IMR-90 (cell line): ENCODE measurements around the gene SLC25A52.

ENCODE experiments used
- CEBPB ChIP-seq: IDR thresholded peaks from 2 replicates; pipeline ENCODE4 v1.6.1; 2012; ENCODE audit warnings: low read depth, low read length, improper control_type of control experiment
- MAFK ChIP-seq: IDR thresholded peaks from 2 replicates; pipeline ENCODE4 v1.6.1; 2012; ENCODE audit warnings: low read depth, low read length, improper control_type of control experiment
- MAZ ChIP-seq: IDR thresholded peaks from 2 replicates; pipeline ENCODE4 v1.6.1; 2012; ENCODE audit warnings: low read depth, mild to moderate bottlenecking, low read length, improper control_type of control experiment, moderate library complexity, borderline replicate concordance
- MXI1 ChIP-seq: IDR thresholded peaks from 2 replicates; pipeline ENCODE4 v1.6.1; 2012; ENCODE audit warnings: low read depth, mild to moderate bottlenecking, low read length, moderate library complexity, borderline replicate concordance
- POLR2A ChIP-seq: IDR thresholded peaks from 2 replicates; pipeline ENCODE4 v1.6.1; 2012; ENCODE audit warnings: mild to moderate bottlenecking, low read depth, low read length
- RAD21 ChIP-seq: IDR thresholded peaks from 2 replicates; pipeline ENCODE4 v1.6.1; 2012; ENCODE audit warnings: low read length, improper control_type of control experiment
- RFX5 ChIP-seq: IDR thresholded peaks from 2 replicates; pipeline ENCODE4 v1.8.0; 2012; ENCODE audit warnings: low read depth, mild to moderate bottlenecking, low read length, moderate library complexity
- TF ChIP-seq, protein P1 (sequence below): conservative IDR thresholded peaks from 2 replicates; pipeline ENCODE4 v1.5.1; 2012; ENCODE audit warnings: mild to moderate bottlenecking, low read depth, low read length, improper control_type of control experiment
- TF ChIP-seq, protein P2 (sequence below): fragments of 150-350 bp; IDR thresholded peaks from 2 replicates; pipeline ENCODE4 v1.6.1; 2017; ENCODE audit warnings: mild to moderate bottlenecking, antibody characterized with exemption, low read length, low read depth

DNA sequence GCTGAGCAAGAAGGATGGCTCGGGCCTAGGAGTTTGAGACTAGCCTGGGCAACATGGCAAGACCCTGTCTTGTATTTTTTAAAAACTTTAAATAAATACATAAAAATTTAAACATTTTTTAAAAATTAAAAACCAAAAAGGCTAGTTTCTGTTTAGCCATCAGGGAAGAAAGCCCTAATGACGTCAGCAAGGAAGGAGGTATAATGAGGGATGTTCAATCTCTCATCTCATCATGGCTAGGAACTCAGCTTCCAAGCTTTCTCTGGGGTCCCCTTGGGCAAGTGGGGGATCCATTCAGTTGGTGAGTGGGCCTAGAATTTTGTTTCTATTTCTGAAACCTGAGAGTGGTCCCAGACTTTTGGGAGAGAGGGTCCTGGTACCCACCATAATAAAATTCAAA is 35.1 kb upstream of the SLC25A52 start:
- TF ChIP-seq, protein P1, sequence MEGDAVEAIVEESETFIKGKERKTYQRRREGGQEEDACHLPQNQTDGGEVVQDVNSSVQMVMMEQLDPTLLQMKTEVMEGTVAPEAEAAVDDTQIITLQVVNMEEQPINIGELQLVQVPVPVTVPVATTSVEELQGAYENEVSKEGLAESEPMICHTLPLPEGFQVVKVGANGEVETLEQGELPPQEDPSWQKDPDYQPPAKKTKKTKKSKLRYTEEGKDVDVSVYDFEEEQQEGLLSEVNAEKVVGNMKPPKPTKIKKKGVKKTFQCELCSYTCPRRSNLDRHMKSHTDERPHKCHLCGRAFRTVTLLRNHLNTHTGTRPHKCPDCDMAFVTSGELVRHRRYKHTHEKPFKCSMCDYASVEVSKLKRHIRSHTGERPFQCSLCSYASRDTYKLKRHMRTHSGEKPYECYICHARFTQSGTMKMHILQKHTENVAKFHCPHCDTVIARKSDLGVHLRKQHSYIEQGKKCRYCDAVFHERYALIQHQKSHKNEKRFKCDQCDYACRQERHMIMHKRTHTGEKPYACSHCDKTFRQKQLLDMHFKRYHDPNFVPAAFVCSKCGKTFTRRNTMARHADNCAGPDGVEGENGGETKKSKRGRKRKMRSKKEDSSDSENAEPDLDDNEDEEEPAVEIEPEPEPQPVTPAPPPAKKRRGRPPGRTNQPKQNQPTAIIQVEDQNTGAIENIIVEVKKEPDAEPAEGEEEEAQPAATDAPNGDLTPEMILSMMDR = no peak
- TF ChIP-seq RAD21 = no peak
- no peak for TF ChIP-seq POLR2A
- no peak for TF ChIP-seq RFX5
- TF ChIP-seq MXI1 = no peak
- TF ChIP-seq, protein P2, sequence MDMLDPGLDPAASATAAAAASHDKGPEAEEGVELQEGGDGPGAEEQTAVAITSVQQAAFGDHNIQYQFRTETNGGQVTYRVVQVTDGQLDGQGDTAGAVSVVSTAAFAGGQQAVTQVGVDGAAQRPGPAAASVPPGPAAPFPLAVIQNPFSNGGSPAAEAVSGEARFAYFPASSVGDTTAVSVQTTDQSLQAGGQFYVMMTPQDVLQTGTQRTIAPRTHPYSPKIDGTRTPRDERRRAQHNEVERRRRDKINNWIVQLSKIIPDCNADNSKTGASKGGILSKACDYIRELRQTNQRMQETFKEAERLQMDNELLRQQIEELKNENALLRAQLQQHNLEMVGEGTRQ = no peak
- no peak for TF ChIP-seq MAFK
- TF ChIP-seq MAZ = no peak
- no peak for TF ChIP-seq CEBPB
